Activated gamma-delta T cell treated with Interleukin-2 at 50 U/mL for 16 hours (primary cell): ENCODE results near the gene CEACAM5.

Source experiments
- DNase-seq: peaks from one replicate; pipeline ENCODE4 v3.0.0-alpha.2; 2020

The CEACAM5 gene

GRCh38 chr19:41708481-41708880 lies at the start of gene CEACAM5:
TSS of gene CEACAM5 (plus strand) at chr19:41708626. CDS start at chr19:41708732, 106 bp downstream.
- DNase-seq = no peak

- DNase-seq = no peak
These were observed 42.4 kb upstream of the CEACAM5 start for GRCh38 chr19:41666075-41666474.

GRCh38 chr19:41668315-41668714 lies 40.1 kb upstream of the CEACAM5 start:
- no peak for DNase-seq

- DNase-seq = no peak
These were observed 37.7 kb upstream of the CEACAM5 start for GRCh38 chr19:41670755-41671154.

DNA sequence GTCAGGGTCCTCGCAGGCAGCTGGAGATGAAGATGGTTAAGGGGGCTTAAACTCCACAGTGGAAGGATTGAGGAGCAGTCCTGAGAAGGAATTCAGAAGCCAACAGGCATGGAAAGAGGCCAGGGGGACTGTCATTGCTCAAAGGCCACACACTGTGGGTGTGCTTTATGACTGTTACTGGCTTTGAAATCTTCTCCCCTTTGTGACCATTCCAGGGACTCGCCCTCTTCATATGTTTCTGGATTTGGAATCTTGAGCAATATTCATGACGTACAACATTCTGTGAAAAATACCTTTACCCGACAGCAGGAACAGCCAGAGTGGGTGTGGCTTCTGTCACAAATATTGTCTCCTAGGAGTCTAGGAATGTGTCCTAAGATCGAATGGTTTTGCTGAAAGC lies 36.9 kb upstream of the CEACAM5 start:
- no peak for DNase-seq

GRCh38 chr19:41682437-41682836 lies 26.0 kb upstream of the CEACAM5 start:
- no peak for DNase-seq

DNA sequence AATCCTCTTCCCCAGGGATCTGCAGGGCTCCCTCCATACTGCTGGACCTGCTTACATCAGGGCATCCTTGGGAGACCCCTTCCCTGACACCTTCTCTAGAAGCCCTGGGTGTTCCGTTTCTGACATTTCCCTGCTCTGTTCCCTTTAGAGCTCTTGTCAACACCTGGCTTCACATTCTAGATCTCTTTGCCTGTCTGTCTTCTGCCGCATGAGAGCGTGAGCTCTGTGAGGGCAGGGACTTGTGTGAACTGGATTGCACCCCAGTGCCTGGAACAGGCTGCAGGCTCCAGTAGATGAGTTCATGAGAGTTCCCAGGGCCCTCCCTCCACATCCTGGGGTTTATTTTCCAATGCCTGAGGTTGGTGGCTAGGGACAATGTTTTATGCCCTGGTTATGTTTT lies 21.0 kb upstream of the CEACAM5 start:
- no peak for DNase-seq

DNA sequence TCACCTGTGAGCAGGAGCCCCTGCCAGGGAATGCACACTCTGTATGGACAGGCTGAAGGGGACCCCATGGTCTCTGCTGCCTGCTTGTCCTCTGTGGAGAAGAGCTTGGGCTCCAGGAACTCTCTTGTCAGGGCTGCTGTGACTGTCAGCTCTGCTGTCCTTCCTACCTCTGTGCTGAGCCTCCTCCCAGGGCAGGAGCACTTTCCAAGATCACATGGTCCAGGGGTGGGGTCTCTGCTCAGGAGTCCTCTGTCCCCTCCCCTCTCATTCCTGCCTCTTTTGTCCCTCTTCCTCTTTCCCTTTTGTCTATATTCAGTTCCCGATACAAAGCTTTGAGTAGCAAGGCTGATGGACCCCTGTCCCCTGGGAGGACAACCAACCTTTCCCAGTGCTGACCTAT lies 20.3 kb upstream of the CEACAM5 start, which contains the start of gene CEACAM7:
Gene CEACAM7 (minus strand): TSS at position 173 of the 400 bp plus-strand sequence. CDS start 105 bp downstream, at position 68.
- DNase-seq = no peak

DNA sequence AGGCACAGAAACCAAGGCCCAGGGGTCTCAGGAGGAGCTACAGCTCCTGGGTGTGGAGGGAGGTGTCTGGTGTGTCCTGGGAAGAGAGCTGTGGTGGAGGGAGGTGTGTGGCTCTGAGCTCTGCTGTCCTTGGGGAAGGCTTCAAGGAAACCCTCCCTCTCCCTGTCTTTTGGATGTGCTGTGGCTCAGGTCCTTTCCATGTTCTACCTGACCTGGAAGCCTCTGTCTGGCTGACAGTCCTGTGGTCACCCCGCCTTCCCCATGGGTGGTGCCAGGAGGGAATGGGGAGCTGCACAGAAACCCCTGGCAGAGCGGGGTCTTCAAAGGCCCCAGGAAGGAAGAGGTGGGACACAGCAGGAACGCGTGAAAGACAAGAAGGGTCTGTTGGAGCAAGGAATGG lies 19.7 kb upstream of the CEACAM5 start:
- DNase-seq = no peak

GRCh38 chr19:41689993-41690800 lies 18.2 kb upstream of the CEACAM5 start:
- DNase-seq = no peak

GRCh38 chr19:41690801-41691065 lies 17.7 kb upstream of the CEACAM5 start:
- no peak for DNase-seq

DNA sequence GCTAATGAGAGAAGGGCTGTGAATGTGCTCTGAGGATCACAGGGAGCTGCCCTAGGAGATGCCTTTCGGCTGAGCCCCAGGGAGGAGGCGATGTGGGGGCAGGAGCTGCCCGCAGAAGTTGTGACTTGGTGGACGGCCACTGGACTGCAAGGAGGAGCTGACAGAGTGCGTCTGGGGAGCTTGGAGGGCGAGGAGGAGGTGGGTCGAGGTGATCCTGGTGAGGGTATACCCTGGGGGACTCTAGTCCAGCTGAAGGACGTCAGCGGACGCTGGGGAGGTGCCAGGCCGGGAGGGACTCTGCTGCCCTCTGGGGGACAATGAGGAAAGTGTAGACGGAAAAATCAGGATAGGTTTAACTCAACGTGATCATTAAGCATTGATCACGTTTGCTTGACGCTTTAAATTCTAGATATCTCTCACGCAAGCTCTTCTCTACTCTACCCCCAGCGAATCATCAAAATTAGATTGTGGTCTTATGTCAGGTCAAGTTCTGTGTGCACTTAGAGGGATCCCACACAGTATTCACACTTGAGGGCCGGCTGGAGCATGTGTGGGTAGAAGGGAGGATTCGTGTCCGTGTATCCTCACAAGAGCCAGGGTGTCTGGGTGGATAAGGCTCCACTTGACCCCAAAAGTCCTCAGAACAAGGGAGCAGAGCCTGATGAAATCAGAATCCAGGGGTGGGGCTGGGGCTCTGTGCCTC lies 17.0 kb upstream of the CEACAM5 start:
- no peak for DNase-seq

DNA sequence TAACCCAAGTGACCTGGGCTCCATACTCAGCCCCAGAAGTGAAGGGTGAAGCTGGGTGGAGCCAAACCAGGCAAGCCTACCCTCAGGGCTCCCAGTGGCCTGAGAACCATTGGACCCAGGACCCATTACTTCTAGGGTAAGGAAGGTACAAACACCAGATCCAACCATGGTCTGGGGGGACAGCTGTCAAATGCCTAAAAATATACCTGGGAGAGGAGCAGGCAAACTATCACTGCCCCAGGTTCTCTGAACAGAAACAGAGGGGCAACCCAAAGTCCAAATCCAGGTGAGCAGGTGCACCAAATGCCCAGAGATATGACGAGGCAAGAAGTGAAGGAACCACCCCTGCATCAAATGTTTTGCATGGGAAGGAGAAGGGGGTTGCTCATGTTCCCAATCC lies 14.2 kb upstream of the CEACAM5 start:
- DNase-seq = no peak

DNA sequence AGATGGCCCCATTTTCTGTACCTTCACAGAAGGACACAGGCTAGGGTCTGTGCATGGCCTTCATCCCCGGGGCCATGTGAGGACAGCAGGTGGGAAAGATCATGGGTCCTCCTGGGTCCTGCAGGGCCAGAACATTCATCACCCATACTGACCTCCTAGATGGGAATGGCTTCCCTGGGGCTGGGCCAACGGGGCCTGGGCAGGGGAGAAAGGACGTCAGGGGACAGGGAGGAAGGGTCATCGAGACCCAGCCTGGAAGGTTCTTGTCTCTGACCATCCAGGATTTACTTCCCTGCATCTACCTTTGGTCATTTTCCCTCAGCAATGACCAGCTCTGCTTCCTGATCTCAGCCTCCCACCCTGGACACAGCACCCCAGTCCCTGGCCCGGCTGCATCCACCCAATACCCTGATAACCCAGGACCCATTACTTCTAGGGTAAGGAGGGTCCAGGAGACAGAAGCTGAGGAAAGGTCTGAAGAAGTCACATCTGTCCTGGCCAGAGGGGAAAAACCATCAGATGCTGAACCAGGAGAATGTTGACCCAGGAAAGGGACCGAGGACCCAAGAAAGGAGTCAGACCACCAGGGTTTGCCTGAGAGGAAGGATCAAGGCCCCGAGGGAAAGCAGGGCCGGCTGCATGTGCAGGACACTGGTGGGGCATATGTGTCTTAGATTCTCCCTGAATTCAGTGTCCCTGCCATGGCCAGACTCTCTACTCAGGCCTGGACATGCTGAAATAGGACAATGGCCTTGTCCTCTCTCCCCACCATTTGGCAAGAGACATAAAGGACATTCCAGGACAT lies 13.4 kb upstream of the CEACAM5 start:
- DNase-seq = no peak

DNA sequence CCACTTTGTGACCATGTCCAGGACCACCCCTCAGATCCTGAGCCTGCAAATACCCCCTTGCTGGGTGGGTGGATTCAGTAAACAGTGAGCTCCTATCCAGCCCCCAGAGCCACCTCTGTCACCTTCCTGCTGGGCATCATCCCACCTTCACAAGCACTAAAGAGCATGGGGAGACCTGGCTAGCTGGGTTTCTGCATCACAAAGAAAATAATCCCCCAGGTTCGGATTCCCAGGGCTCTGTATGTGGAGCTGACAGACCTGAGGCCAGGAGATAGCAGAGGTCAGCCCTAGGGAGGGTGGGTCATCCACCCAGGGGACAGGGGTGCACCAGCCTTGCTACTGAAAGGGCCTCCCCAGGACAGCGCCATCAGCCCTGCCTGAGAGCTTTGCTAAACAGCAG lies 12.7 kb upstream of the CEACAM5 start:
- DNase-seq = no peak

GRCh38 chr19:41696402-41697197 lies 11.8 kb upstream of the CEACAM5 start:
- DNase-seq = no peak

DNA sequence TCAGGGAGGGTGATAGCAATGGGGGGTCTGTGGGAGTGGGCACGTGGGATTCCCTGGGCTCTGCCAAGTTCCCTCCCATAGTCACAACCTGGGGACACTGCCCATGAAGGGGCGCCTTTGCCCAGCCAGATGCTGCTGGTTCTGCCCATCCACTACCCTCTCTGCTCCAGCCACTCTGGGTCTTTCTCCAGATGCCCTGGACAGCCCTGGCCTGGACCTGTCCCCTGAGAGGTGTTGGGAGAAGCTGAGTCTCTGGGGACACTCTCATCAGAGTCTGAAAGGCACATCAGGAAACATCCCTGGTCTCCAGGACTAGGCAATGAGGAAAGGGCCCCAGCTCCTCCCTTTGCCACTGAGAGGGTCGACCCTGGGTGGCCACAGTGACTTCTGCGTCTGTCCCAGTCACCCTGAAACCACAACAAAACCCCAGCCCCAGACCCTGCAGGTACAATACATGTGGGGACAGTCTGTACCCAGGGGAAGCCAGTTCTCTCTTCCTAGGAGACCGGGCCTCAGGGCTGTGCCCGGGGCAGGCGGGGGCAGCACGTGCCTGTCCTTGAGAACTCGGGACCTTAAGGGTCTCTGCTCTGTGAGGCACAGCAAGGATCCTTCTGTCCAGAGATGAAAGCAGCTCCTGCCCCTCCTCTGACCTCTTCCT lies 11.1 kb upstream of the CEACAM5 start:
- no peak for DNase-seq

GRCh38 chr19:41698746-41699230 lies 9.6 kb upstream of the CEACAM5 start:
- DNase-seq = no peak

- no peak for DNase-seq
These were observed 9.0 kb upstream of the CEACAM5 start for GRCh38 chr19:41699231-41699967.

DNA sequence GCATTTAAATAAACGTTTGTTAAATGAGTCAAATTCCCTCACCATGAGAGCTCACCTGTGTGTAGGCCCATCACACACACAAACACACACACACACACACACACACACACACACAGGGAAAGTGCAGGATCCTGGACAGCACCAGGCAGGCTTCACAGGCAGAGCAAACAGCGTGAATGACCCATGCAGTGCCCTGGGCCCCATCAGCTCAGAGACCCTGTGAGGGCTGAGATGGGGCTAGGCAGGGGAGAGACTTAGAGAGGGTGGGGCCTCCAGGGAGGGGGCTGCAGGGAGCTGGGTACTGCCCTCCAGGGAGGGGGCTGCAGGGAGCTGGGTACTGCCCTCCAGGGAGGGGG lies 8.5 kb upstream of the CEACAM5 start:
- DNase-seq = no peak

- DNase-seq = no peak
These were observed 7.8 kb upstream of the CEACAM5 start for GRCh38 chr19:41700381-41701195.
